Progenitor cell of endocrine pancreas (in vitro differentiated cells): Measurements from ENCODE around the gene USP54. TPM values are rescaled to one million over a fixed set of nuclear protein-coding genes. Genes with fewer than 3 reads are reported as not detected.
"Not testable (repeated sequence)": the region's sequence is repeated elsewhere in the genome, so short reads cannot be mapped to it uniquely, and the experiment has no call there.

ENCODE experiments used
- DNase-seq: peaks from one replicate; pipeline ENCODE4 v3.0.0; 2021; ENCODE audit warnings: low spot score; ENCODE audit not compliant: unreplicated experiment
- H3K27ac Mint-ChIP-seq: 2 replicates; pipeline ENCODE4 v1.8.0; 2021; ENCODE audit warnings: mild to moderate bottlenecking, moderate library complexity, mixed read lengths
- H3K27me3 Mint-ChIP-seq: 2 replicates; pipeline ENCODE4 v1.8.0; 2021; ENCODE audit warnings: mixed read lengths
- H3K36me3 Mint-ChIP-seq: 2 replicates; pipeline ENCODE4 v1.8.0; 2022; ENCODE audit warnings: mixed read lengths; ENCODE audit not compliant: insufficient read depth
- H3K4me1 Mint-ChIP-seq: 2 replicates; pipeline ENCODE4 v1.8.0; 2021; ENCODE audit warnings: low read depth, mixed read lengths
- H3K4me3 Mint-ChIP-seq: 2 replicates; pipeline ENCODE4 v1.8.0; 2021; ENCODE audit warnings: low read depth, mild to moderate bottlenecking, moderate library complexity, mixed read lengths
- H3K9me3 Mint-ChIP-seq: 2 replicates; pipeline ENCODE4 v1.8.0; 2021; ENCODE audit warnings: low read depth, mixed read lengths
- CTCF ChIP-seq: fragments of 200-600 bp; sonication (generic); IDR thresholded peaks from one replicate; pipeline ENCODE4 v1.5.0; 2021; ENCODE audit warnings: antibody characterized with exemption, mild to moderate bottlenecking; ENCODE audit not compliant: unreplicated experiment
- total RNA-seq: library from RNA; stranded (reverse); gene quantifications from 2 replicates; pipeline ENCODE4 v1.2.1, GENCODE V29; 2021

USP54 gene
- total RNA-seq, 1 donor from 2014 or later: 83.8 TPM

- no peak for TF ChIP-seq CTCF
- no peak overlapping the region for H3K27ac Mint-ChIP-seq
- H3K27me3 Mint-ChIP-seq: no peaks in the 10 kb centered on the region
- H3K4me1 Mint-ChIP-seq: peaks cover 8% of the 10 kb centered on the region
- H3K36me3 Mint-ChIP-seq: peaks cover 1% of the 10 kb centered on the region
- H3K4me3 Mint-ChIP-seq: no peak overlapping the region
- DNase-seq: no peak
- H3K9me3 Mint-ChIP-seq: no peaks in the 10 kb centered on the region
These were observed 31.9 kb upstream of the USP54 start for GRCh38 chr10:73623056-73623455.

- not testable (repeated sequence) for DNase-seq, H3K36me3 Mint-ChIP-seq, H3K4me1 Mint-ChIP-seq, H3K9me3 Mint-ChIP-seq, H3K27me3 Mint-ChIP-seq, H3K4me3 Mint-ChIP-seq
- H3K27ac Mint-ChIP-seq: peak overlapping the region; percentile 41
These were observed 29.8 kb upstream of the USP54 start for GRCh38 chr10:73620974-73621373.

GRCh38 chr10:73617143-73617542 is 26.0 kb upstream of the USP54 start:
- H3K9me3 Mint-ChIP-seq, H3K27ac Mint-ChIP-seq, H3K36me3 Mint-ChIP-seq, H3K4me3 Mint-ChIP-seq, H3K27me3 Mint-ChIP-seq, H3K4me1 Mint-ChIP-seq, DNase-seq: not testable (repeated sequence)

- Mint-ChIP-seq H3K9me3 (no peaks in the 10 kb centered on the region), H3K36me3 (peaks cover 3% of the 10 kb centered on the region), H3K27ac (peak overlapping the region; percentile 74), H3K4me3 (no peak overlapping the region), H3K4me1 (peaks cover 2% of the 10 kb centered on the region), H3K27me3 (no peaks in the 10 kb centered on the region)
- TF ChIP-seq CTCF: no peak
- DNase-seq: no peak
These were observed 23.6 kb upstream of the USP54 start for GRCh38 chr10:73614720-73615119.

- H3K9me3 Mint-ChIP-seq: no peaks in the 10 kb centered on the region
- no peaks in the 10 kb centered on the region for H3K4me1 Mint-ChIP-seq
- no peak overlapping the region for H3K4me3 Mint-ChIP-seq
- H3K27ac Mint-ChIP-seq: peak overlapping the region; percentile 37
- peaks cover 8% of the 10 kb centered on the region for H3K36me3 Mint-ChIP-seq
- TF ChIP-seq CTCF: no peak
- no peaks in the 10 kb centered on the region for H3K27me3 Mint-ChIP-seq
- no peak for DNase-seq
These were observed 18.0 kb upstream of the USP54 start for GRCh38 chr10:73609116-73609515.

GRCh38 chr10:73601486-73601921 is 10.4 kb upstream of the USP54 start:
- peaks cover 9% of the 10 kb centered on the region for H3K4me1 Mint-ChIP-seq
- no peaks in the 10 kb centered on the region for H3K9me3 Mint-ChIP-seq
- peak overlapping the region; percentile 94 for H3K27ac Mint-ChIP-seq
- H3K36me3 Mint-ChIP-seq: peaks cover 13% of the 10 kb centered on the region
- no peak for TF ChIP-seq CTCF
- peak overlapping the region; percentile 9 for H3K4me3 Mint-ChIP-seq
- no peaks in the 10 kb centered on the region for H3K27me3 Mint-ChIP-seq
- no peak for DNase-seq
